Measurements from ENCODE around the gene ARHGDIB.
A peak's percentile ranks its signal among the peaks of the same experiment; 100 is the strongest.

The ARHGDIB gene

GRCh38 chr12:14956024-14956891 is 5.1 kb downstream of the ARHGDIB start:
- Histone ChIP-seq H3K36me3 (ENCODE audit: control insufficient read depth, insufficient read depth, low read length) (no peaks in the 10 kb centered on the region), H3K4me3 (ENCODE audit: low read depth, low read length) (no peak overlapping the region), H3K9ac (ENCODE audit: low read depth, low read length) (no peak overlapping the region), H3K27me3 (ENCODE audit: control insufficient read depth, insufficient read depth, low read length) (no peaks in the 10 kb centered on the region), H3K9me3 (ENCODE audit: control insufficient read depth, insufficient read depth, low read length) (no peaks in the 10 kb centered on the region), H3K27ac (ENCODE audit: low read depth, low read length) (no peak overlapping the region), H3K4me1 (ENCODE audit: control insufficient read depth, insufficient read depth, low read length) (no peaks in the 10 kb centered on the region; the same call in none of the 2 replicates)

- H3K4me1 ChIP-seq (ENCODE audit: control insufficient read depth, insufficient read depth, low read length): peaks cover 5% of the 10 kb centered on the region; the same call in 1 of the 2 replicates
- H3K4me3 ChIP-seq (ENCODE audit: low read depth, low read length): no peak overlapping the region
- no peak overlapping the region for H3K27ac ChIP-seq (ENCODE audit: low read depth, low read length)
- H3K27me3 ChIP-seq (ENCODE audit: control insufficient read depth, insufficient read depth, low read length): no peaks in the 10 kb centered on the region
- no peaks in the 10 kb centered on the region for H3K9me3 ChIP-seq (ENCODE audit: control insufficient read depth, insufficient read depth, low read length)
- H3K9ac ChIP-seq (ENCODE audit: low read depth, low read length): no peak overlapping the region
- no peaks in the 10 kb centered on the region for H3K36me3 ChIP-seq (ENCODE audit: control insufficient read depth, insufficient read depth, low read length)
Measured at GRCh38 chr12:14954269-14954668, 7.1 kb downstream of the ARHGDIB start.

DNA sequence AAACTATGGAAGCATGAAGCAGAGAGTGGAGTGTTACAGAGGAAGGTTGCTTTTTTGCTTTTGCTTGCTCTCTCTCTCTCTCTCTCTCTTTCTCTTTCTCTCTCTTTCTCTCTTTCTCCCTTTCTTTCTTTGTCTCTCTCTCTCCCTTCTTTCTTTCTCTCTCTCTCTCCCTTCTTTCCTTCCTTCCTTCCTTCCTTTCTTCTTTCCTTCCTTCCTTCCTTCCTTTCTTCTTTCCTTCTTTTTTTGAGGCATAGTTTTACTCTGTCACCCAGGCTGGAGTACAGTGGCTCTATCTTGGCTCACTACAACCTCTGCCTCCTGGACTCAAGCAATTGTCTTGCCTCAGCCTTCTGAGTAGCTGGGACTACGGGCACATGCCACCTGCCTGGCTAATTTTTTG is 7.6 kb downstream of the ARHGDIB start:
- Histone ChIP-seq H3K9ac (ENCODE audit: low read depth, low read length) (no peak overlapping the region), H3K27ac (ENCODE audit: low read depth, low read length) (no peak overlapping the region), H3K9me3 (ENCODE audit: control insufficient read depth, insufficient read depth, low read length) (no peaks in the 10 kb centered on the region), H3K4me3 (ENCODE audit: low read depth, low read length) (no peak overlapping the region), H3K27me3 (ENCODE audit: control insufficient read depth, insufficient read depth, low read length) (no peaks in the 10 kb centered on the region), H3K36me3 (ENCODE audit: control insufficient read depth, insufficient read depth, low read length) (no peaks in the 10 kb centered on the region), H3K4me1 (ENCODE audit: control insufficient read depth, insufficient read depth, low read length) (peaks cover 10% of the 10 kb centered on the region)

DNA sequence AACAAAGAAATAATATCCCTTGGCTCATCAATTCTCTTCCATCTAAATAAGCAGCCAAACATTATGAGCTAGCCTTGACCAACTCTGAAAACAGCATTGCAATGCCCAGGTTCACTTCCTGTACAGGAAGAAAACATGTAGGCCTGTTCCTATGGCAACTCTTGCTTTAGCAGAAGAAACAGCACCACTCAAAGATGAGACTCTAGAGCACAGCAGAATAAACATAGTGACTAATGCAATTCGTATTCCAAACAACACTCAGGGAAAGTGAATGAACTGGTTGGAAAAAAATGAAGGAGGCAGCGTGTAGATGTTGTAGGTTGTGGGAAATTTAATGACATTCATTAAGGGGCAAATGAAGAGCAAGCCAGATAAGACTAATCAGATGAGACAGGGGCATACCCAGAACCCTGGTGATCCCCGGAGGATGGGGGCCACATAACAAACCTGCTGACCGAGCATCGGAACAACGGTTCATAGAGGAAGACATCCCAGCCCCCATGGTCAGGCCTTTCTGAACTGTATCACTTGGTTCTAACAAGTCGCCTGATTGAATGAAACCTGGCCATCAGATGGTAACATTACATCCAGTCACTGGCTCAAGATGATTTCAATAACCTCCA is 9.0 kb downstream of the ARHGDIB start:
- no peak overlapping the region for H3K4me3 ChIP-seq (ENCODE audit: low read depth, low read length)
- H3K36me3 ChIP-seq (ENCODE audit: control insufficient read depth, insufficient read depth, low read length): no peaks in the 10 kb centered on the region
- H3K27me3 ChIP-seq (ENCODE audit: control insufficient read depth, insufficient read depth, low read length): no peaks in the 10 kb centered on the region
- peaks cover 18% of the 10 kb centered on the region for H3K4me1 ChIP-seq (ENCODE audit: control insufficient read depth, insufficient read depth, low read length)
- no peak overlapping the region for H3K27ac ChIP-seq (ENCODE audit: low read depth, low read length)
- no peak overlapping the region for H3K9ac ChIP-seq (ENCODE audit: low read depth, low read length)
- H3K9me3 ChIP-seq (ENCODE audit: control insufficient read depth, insufficient read depth, low read length): no peaks in the 10 kb centered on the region

DNA sequence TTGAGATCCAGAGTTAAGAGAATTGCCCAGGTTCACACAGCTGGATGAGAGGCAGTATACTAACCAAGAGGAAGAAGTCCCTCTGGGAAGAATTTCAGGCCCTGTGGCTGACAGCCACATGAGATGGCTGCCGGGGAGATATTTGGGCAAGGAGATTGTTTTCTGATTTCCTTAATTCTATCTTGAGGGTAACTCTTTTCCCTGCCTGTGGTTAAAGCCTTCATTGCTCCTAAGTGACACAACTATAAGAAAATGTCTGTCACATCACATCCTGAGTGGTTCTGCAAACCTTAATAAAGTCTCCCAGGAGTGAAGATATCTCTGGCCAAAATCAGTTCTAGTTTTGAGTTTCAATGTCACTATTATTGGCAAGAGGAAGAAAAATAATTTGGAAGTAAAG is 9.6 kb downstream of the ARHGDIB start:
- no peak overlapping the region for H3K9ac ChIP-seq (ENCODE audit: low read depth, low read length)
- no peak overlapping the region for H3K27ac ChIP-seq (ENCODE audit: low read depth, low read length)
- H3K36me3 ChIP-seq (ENCODE audit: control insufficient read depth, insufficient read depth, low read length): no peaks in the 10 kb centered on the region
- peaks cover 18% of the 10 kb centered on the region for H3K4me1 ChIP-seq (ENCODE audit: control insufficient read depth, insufficient read depth, low read length)
- H3K27me3 ChIP-seq (ENCODE audit: control insufficient read depth, insufficient read depth, low read length): no peaks in the 10 kb centered on the region
- no peak overlapping the region for H3K4me3 ChIP-seq (ENCODE audit: low read depth, low read length)
- no peaks in the 10 kb centered on the region for H3K9me3 ChIP-seq (ENCODE audit: control insufficient read depth, insufficient read depth, low read length)

- H3K27ac ChIP-seq (ENCODE audit: low read depth, low read length): no peak overlapping the region
- H3K9ac ChIP-seq (ENCODE audit: low read depth, low read length): no peak overlapping the region
- no peaks in the 10 kb centered on the region for H3K36me3 ChIP-seq (ENCODE audit: control insufficient read depth, insufficient read depth, low read length)
- peaks cover 18% of the 10 kb centered on the region for H3K4me1 ChIP-seq (ENCODE audit: control insufficient read depth, insufficient read depth, low read length)
- H3K9me3 ChIP-seq (ENCODE audit: control insufficient read depth, insufficient read depth, low read length): no peaks in the 10 kb centered on the region
- H3K4me3 ChIP-seq (ENCODE audit: low read depth, low read length): no peak overlapping the region
- no peaks in the 10 kb centered on the region for H3K27me3 ChIP-seq (ENCODE audit: control insufficient read depth, insufficient read depth, low read length)
Measured at GRCh38 chr12:14950982-14951746, 10.2 kb downstream of the ARHGDIB start.

DNA sequence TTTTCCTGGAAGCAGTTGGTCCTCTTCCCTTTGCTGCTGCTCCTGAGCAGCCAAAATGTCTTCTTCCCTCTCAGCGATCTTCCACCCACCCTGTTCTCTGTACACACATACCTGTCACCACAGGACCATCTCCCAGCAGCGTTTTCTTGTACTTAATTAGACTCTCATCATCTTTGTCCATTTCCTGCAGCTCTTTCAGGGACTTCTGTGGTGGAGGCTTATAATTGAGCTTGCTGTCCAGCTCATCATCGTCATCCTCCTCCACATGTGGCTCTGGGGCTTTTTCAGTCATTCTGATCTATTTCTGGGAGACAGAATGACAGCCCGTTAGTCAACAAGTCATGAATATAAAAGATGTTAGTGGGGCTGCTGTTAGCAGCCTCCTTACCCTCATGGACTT is 11.0 kb downstream of the ARHGDIB start:
- no peak overlapping the region for H3K27ac ChIP-seq (ENCODE audit: low read depth, low read length)
- H3K4me3 ChIP-seq (ENCODE audit: low read depth, low read length): no peak overlapping the region
- no peaks in the 10 kb centered on the region for H3K36me3 ChIP-seq (ENCODE audit: control insufficient read depth, insufficient read depth, low read length)
- H3K4me1 ChIP-seq (ENCODE audit: control insufficient read depth, insufficient read depth, low read length): peaks cover 18% of the 10 kb centered on the region
- H3K9me3 ChIP-seq (ENCODE audit: control insufficient read depth, insufficient read depth, low read length): no peaks in the 10 kb centered on the region
- H3K9ac ChIP-seq (ENCODE audit: low read depth, low read length): no peak overlapping the region
- H3K27me3 ChIP-seq (ENCODE audit: control insufficient read depth, insufficient read depth, low read length): no peaks in the 10 kb centered on the region

GRCh38 chr12:14949631-14950030 is 11.8 kb downstream of the ARHGDIB start:
- Histone ChIP-seq H3K36me3 (ENCODE audit: control insufficient read depth, insufficient read depth, low read length) (no peaks in the 10 kb centered on the region), H3K27ac (ENCODE audit: low read depth, low read length) (no peak overlapping the region)

DNA sequence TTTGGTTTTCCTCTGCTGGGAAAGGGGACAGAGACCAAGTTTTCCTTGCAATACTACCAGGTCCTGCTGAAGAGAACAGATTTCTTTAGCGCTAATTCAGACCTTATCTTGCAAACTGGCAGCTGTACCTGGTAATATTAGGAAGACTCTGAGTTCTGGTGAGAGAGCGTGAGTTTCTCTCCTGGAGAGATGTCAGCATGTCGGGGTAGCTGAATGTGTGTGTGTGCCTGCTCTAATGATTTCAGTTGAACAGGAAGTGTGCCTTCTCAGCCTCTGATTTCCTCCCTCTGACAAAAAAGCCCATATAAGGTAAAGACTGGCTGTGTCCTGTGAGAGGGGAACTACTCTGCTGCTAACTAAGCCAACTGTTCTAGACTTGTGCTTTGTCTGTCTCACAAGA is 12.7 kb downstream of the ARHGDIB start:
- Histone ChIP-seq H3K9me3 (ENCODE audit: control insufficient read depth, insufficient read depth, low read length) (no peaks in the 10 kb centered on the region), H3K4me3 (ENCODE audit: low read depth, low read length) (no peak overlapping the region), H3K4me1 (ENCODE audit: control insufficient read depth, insufficient read depth, low read length) (peaks cover 18% of the 10 kb centered on the region), H3K36me3 (ENCODE audit: control insufficient read depth, insufficient read depth, low read length) (no peaks in the 10 kb centered on the region), H3K27me3 (ENCODE audit: control insufficient read depth, insufficient read depth, low read length) (no peaks in the 10 kb centered on the region), H3K27ac (ENCODE audit: low read depth, low read length) (peak overlapping the region; percentile 72), H3K9ac (ENCODE audit: low read depth, low read length) (peak overlapping the region; percentile 29; the same call in 1 of the 2 replicates)

More at GRCh38 chr12:14949631-14950030, 11.8 kb downstream of the ARHGDIB start:
- Histone ChIP-seq H3K9ac (ENCODE audit: low read depth, low read length) (no peak overlapping the region), H3K4me1 (ENCODE audit: control insufficient read depth, insufficient read depth, low read length) (peaks cover 18% of the 10 kb centered on the region), H3K27me3 (ENCODE audit: control insufficient read depth, insufficient read depth, low read length) (no peaks in the 10 kb centered on the region), H3K9me3 (ENCODE audit: control insufficient read depth, insufficient read depth, low read length) (no peaks in the 10 kb centered on the region), H3K4me3 (ENCODE audit: low read depth, low read length) (no peak overlapping the region)

GRCh38 chr12:14946861-14947260 is 14.5 kb downstream of the ARHGDIB start:
- Histone ChIP-seq H3K9ac (ENCODE audit: low read depth, low read length) (no peak overlapping the region), H3K36me3 (ENCODE audit: control insufficient read depth, insufficient read depth, low read length) (no peaks in the 10 kb centered on the region), H3K4me3 (ENCODE audit: low read depth, low read length) (no peak overlapping the region), H3K9me3 (ENCODE audit: control insufficient read depth, insufficient read depth, low read length) (no peaks in the 10 kb centered on the region), H3K27me3 (ENCODE audit: control insufficient read depth, insufficient read depth, low read length) (no peaks in the 10 kb centered on the region), H3K27ac (ENCODE audit: low read depth, low read length) (no peak overlapping the region), H3K4me1 (ENCODE audit: control insufficient read depth, insufficient read depth, low read length) (peaks cover 18% of the 10 kb centered on the region)

DNA sequence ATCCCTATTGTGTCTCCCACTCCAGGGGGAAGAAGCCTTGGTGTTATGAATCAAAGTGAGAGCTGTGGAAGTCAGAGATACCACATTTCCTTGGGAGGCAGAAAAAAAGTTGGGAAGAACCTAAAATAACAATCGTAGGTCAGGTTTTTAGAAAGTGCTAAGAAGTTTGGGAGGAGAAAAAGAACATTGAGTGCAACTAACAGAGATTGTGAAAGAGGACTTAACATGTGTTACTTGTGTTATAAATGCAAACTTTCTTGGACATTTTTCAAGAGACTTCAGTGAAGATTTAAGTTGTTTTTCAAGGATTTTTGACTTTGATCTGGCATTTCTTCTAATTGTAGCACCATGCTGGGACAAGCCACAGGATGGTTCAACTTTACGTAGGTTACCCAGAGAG is 15.2 kb downstream of the ARHGDIB start:
- Histone ChIP-seq H3K27ac (ENCODE audit: low read depth, low read length) (no peak overlapping the region), H3K4me1 (ENCODE audit: control insufficient read depth, insufficient read depth, low read length) (peaks cover 18% of the 10 kb centered on the region), H3K27me3 (ENCODE audit: control insufficient read depth, insufficient read depth, low read length) (no peaks in the 10 kb centered on the region), H3K9ac (ENCODE audit: low read depth, low read length) (no peak overlapping the region), H3K36me3 (ENCODE audit: control insufficient read depth, insufficient read depth, low read length) (no peaks in the 10 kb centered on the region), H3K4me3 (ENCODE audit: low read depth, low read length) (no peak overlapping the region), H3K9me3 (ENCODE audit: control insufficient read depth, insufficient read depth, low read length) (no peaks in the 10 kb centered on the region)
